ENCODE measurements around the gene ANKRD45. TPM values are rescaled to one million over a fixed set of nuclear protein-coding genes. Genes with fewer than 3 reads are reported as not detected.
"Not testable (repeated sequence)": the region's sequence is repeated elsewhere in the genome, so short reads cannot be mapped to it uniquely, and the experiment has no call there.

The ANKRD45 gene
- total RNA-seq, 1 experiment from 2014 or later: not detected

- Histone ChIP-seq H3K4me1 (ENCODE audit: control insufficient read depth, insufficient read depth, low read length) (no peaks in the 10 kb centered on the region), H3K27ac (ENCODE audit: low read length) (no peak overlapping the region), H3K9me3 (ENCODE audit: control insufficient read depth, insufficient read depth, low read depth, low read length) (no peaks in the 10 kb centered on the region), H3K27me3 (ENCODE audit: control insufficient read depth, insufficient read depth, low read length) (no peaks in the 10 kb centered on the region), H3K36me3 (ENCODE audit: control insufficient read depth, insufficient read depth, low read length) (no peaks in the 10 kb centered on the region), H3K4me3 (ENCODE audit: low read depth in 2 of 2, low read length in 2 of 2) (no peak overlapping the region)
- no TSS peak for BruUV-seq (replicated peaks)
- TF ChIP-seq POLR2AphosphoS5 (IDR thresholded peaks at IDR 0.05; ENCODE audit: low read depth, low read length) (no peak), TCF7L2 (IDR thresholded peaks at IDR 0.05; ENCODE audit: low read depth, low read length) (no peak), CTCF (IDR thresholded peaks at IDR 0.05) (no peak), REST (IDR thresholded peaks at IDR 0.05; ENCODE audit: insufficient read depth in 1 of 2, low read depth in 2 of 2, low read length in 1 of 2) (no peak), SIN3A (IDR thresholded peaks at IDR 0.05; ENCODE audit: borderline replicate concordance, insufficient read depth, low read depth, low read length) (no peak)
- intact Hi-C loops (cut with micrococcal nuclease; ENCODE audit: unreplicated experiment) (no loop called here), in situ Hi-C loops (cut with HindIII; ENCODE audit: low pct_unique_long_range_greater_than_20kb, low sequenced_read_pairs) (no loop called here)
- ATAC-seq (no peak), DNase-seq (ENCODE audit: low read depth, low spot score) (no peak)
- POLR2A ChIA-PET: no interaction called here
- CTCF ChIA-PET: no interaction called here
Measured at GRCh38 chr1:173568483-173568882, 101.2 kb downstream of the ANKRD45 start.

- BruUV-seq (replicated peaks); H3K9me3 ChIP-seq (ENCODE audit: control insufficient read depth, insufficient read depth, low read depth, low read length); H3K27me3 ChIP-seq (ENCODE audit: control insufficient read depth, insufficient read depth, low read length); H3K4me3 ChIP-seq (ENCODE audit: low read depth in 2 of 2, low read length in 2 of 2); in situ Hi-C loops (cut with HindIII; ENCODE audit: low pct_unique_long_range_greater_than_20kb, low sequenced_read_pairs); POLR2A ChIA-PET; CTCF ChIA-PET; DNase-seq (ENCODE audit: low read depth, low spot score); H3K27ac ChIP-seq (ENCODE audit: low read length); H3K4me1 ChIP-seq (ENCODE audit: control insufficient read depth, insufficient read depth, low read length); H3K36me3 ChIP-seq (ENCODE audit: control insufficient read depth, insufficient read depth, low read length); ATAC-seq; intact Hi-C loops (cut with micrococcal nuclease; ENCODE audit: unreplicated experiment): not testable (repeated sequence)
Measured at GRCh38 chr1:173563846-173564245, 105.8 kb downstream of the ANKRD45 start.

- no peak for ATAC-seq
- H3K9me3 ChIP-seq (ENCODE audit: control insufficient read depth, insufficient read depth, low read depth, low read length): no peaks in the 10 kb centered on the region
- ChIA-PET CTCF (no interaction called here), POLR2A (no interaction called here)
- no peak overlapping the region for H3K27ac ChIP-seq (ENCODE audit: low read length)
- no peak for DNase-seq (ENCODE audit: low read depth, low spot score)
- in situ Hi-C loops (cut with HindIII; ENCODE audit: low pct_unique_long_range_greater_than_20kb, low sequenced_read_pairs) (no loop called here), intact Hi-C loops (cut with micrococcal nuclease; ENCODE audit: unreplicated experiment) (no loop called here)
- TF ChIP-seq POLR2AphosphoS5 (IDR thresholded peaks at IDR 0.05; ENCODE audit: low read depth, low read length): no peak
- no peak; the same call in 1 of the 2 replicates for TF ChIP-seq CTCF (IDR thresholded peaks at IDR 0.05)
- TF ChIP-seq TCF7L2 (IDR thresholded peaks at IDR 0.05; ENCODE audit: low read depth, low read length): no peak
- TF ChIP-seq REST (IDR thresholded peaks at IDR 0.05; ENCODE audit: insufficient read depth in 1 of 2, low read depth in 2 of 2, low read length in 1 of 2): no peak
- no peak for TF ChIP-seq SIN3A (IDR thresholded peaks at IDR 0.05; ENCODE audit: borderline replicate concordance, insufficient read depth, low read depth, low read length)
- H3K27me3 ChIP-seq (ENCODE audit: control insufficient read depth, insufficient read depth, low read length): no peaks in the 10 kb centered on the region
- H3K36me3 ChIP-seq (ENCODE audit: control insufficient read depth, insufficient read depth, low read length): no peaks in the 10 kb centered on the region
- no TSS peak for BruUV-seq (replicated peaks)
- H3K4me3 ChIP-seq (ENCODE audit: low read depth in 2 of 2, low read length in 2 of 2): no peak overlapping the region
- no peaks in the 10 kb centered on the region for H3K4me1 ChIP-seq (ENCODE audit: control insufficient read depth, insufficient read depth, low read length)
Measured at GRCh38 chr1:173562813-173563212, 106.8 kb downstream of the ANKRD45 start.
